H1 (cell line): ENCODE results near the gene ZNF8. TPM values are rescaled to one million over a fixed set of nuclear protein-coding genes. Genes with fewer than 3 reads are reported as not detected.
A peak's percentile ranks its signal among the peaks of the same experiment; 100 is the strongest.

Experiments used
- CTCF ChIA-PET: fragments of 300-600 bp; sonication (Branson Sonifier 250); formaldehyde crosslinking; loops from one replicate; lab custom pipeline; 2021; ENCODE audit not compliant: partially characterized antibody; lab: Charles Lee
- POLR2A ChIA-PET: fragments of 300-600 bp; sonication (Branson Sonifier 250); formaldehyde crosslinking; loops from one replicate; lab custom pipeline; 2021; ENCODE audit warnings: inconsistent platforms; ENCODE audit not compliant: partially characterized antibody; lab: Charles Lee
- DNase-seq, 2 experiments: peaks; one replicate each; pipeline versions ENCODE4 v3.0.0 to v3.0.0-alpha.2; 2010 to 2022; ENCODE audit warnings: low spot score in 2 of 2, low read depth in 1 of 2, mixed read lengths in 1 of 2
- FAIRE-seq: peaks from 2 replicates; lab custom pipeline; 2011; peaks lifted over from hg19 to GRCh38; lab: Jason Lieb, UNC
- H2AFZ ChIP-seq: 2 replicates; pipeline ENCODE4 v1.8.1; 2012; ENCODE audit warnings: low read length, inconsistent platforms
- H2AK5ac ChIP-seq: 2 replicates; pipeline ENCODE4 v1.6.1; 2013; ENCODE audit warnings: low read depth, low read length
- H2BK120ac ChIP-seq: replicated peaks from 2 replicates; pipeline ENCODE3; 2013; ENCODE audit warnings: low read depth, low read length, inconsistent platforms
- H2BK12ac ChIP-seq: 2 replicates; pipeline ENCODE4 v1.6.1; 2013; ENCODE audit warnings: low read depth, low read length
- H2BK15ac ChIP-seq: 2 replicates; pipeline ENCODE4 v1.6.1; 2013; ENCODE audit warnings: low read length
- H2BK20ac ChIP-seq: 2 replicates; pipeline ENCODE4 v1.6.1; 2013; ENCODE audit warnings: low read length
- H2BK5ac ChIP-seq: 2 replicates; pipeline ENCODE4 v1.6.1; 2013; ENCODE audit warnings: low read depth, low read length
- H3K14ac ChIP-seq: 2 replicates; pipeline ENCODE4 v1.6.1; 2013; ENCODE audit warnings: inconsistent platforms; ENCODE audit not compliant: insufficient read length
- H3K18ac ChIP-seq: 2 replicates; pipeline ENCODE4 v1.6.1; 2013; ENCODE audit warnings: low read length; ENCODE audit errors: extremely low read depth
- H3K23ac ChIP-seq: 2 replicates; pipeline ENCODE4 v1.6.1; 2013; ENCODE audit warnings: inconsistent platforms; ENCODE audit not compliant: insufficient read length
- H3K23me2 ChIP-seq: 2 replicates; pipeline ENCODE4 v1.6.1; 2013; ENCODE audit warnings: low read depth, low read length
- H3K27ac ChIP-seq: 2 replicates; pipeline ENCODE4 v1.6.1; 2011; ENCODE audit warnings: low read depth, low read length, inconsistent platforms
- H3K27me3 ChIP-seq, 4 experiments: replicated peaks in 1 of 4; 1 replicate in 1 of 4; 2 replicates in 3 of 4; pipeline versions ENCODE4 v1.6.1 to v1.8.1; 2011 to 2013; ENCODE audit warnings: low read length in 3 of 4, mild to moderate bottlenecking in 3 of 4, inconsistent platforms in 2 of 4, mixed read lengths in 2 of 4, moderate library complexity in 1 of 4; ENCODE audit not compliant: control insufficient read depth in 3 of 4, insufficient read depth in 3 of 4; ENCODE audit errors: extremely low read depth in 1 of 4
- H3K36me3 ChIP-seq, 4 experiments: 2 replicates each; pipeline versions ENCODE4 v1.6.1 to v1.8.1; 2011 to 2013; ENCODE audit warnings: mild to moderate bottlenecking in 4 of 4, low read length in 3 of 4, moderate library complexity in 2 of 4, control low read depth in 1 of 4, inconsistent platforms in 1 of 4; ENCODE audit not compliant: insufficient read depth in 4 of 4, control insufficient read depth in 2 of 4
- H3K4ac ChIP-seq: replicated peaks from 2 replicates; pipeline ENCODE3; 2013; ENCODE audit warnings: low read length, low read depth, mixed read lengths, inconsistent platforms; ENCODE audit not compliant: insufficient read length
- H3K4me1 ChIP-seq, 4 experiments: replicated peaks in 1 of 4; 1 replicate in 1 of 4; 2 replicates in 3 of 4; pipeline versions ENCODE4 v1.6.1 to v1.8.1; 2011 to 2013; ENCODE audit warnings: low read length in 3 of 4, inconsistent platforms in 2 of 4, mixed read lengths in 1 of 4; ENCODE audit not compliant: insufficient read depth in 4 of 4, control insufficient read depth in 3 of 4
- H3K4me2 ChIP-seq, 2 experiments: 2 replicates each; pipeline versions ENCODE4 v1.6.1 to v1.8.1; 2011 to 2013; ENCODE audit warnings: low read depth in 2 of 2, low read length in 2 of 2, control low read depth in 1 of 2, inconsistent platforms in 1 of 2, mild to moderate bottlenecking in 1 of 2; ENCODE audit not compliant: insufficient read depth in 1 of 2
- H3K4me3 ChIP-seq, 4 experiments: fragments of 200-600, 300-600 bp in 1 of 4; sonication (generic), shearing (Covaris generic), sonication (Bioruptor Twin) in 1 of 4; 2 replicates each; pipeline versions ENCODE4 v1.5.1 to v1.8.1; 2011 to 2016; ENCODE audit warnings: low read length in 4 of 4, low read depth in 3 of 4, control low read depth in 2 of 4, inconsistent platforms in 2 of 4, mild to moderate bottlenecking in 2 of 4, mixed read lengths in 1 of 4, moderate library complexity in 1 of 4; ENCODE audit not compliant: insufficient read depth in 2 of 4; ENCODE audit errors: extremely low read depth in 1 of 4
- H3K56ac ChIP-seq: replicated peaks from 2 replicates; pipeline ENCODE3; 2013; ENCODE audit warnings: low read depth, mild to moderate bottlenecking, mixed read lengths, low read length, inconsistent platforms; ENCODE audit not compliant: insufficient read length
- H3K79me1 ChIP-seq: 2 replicates; pipeline ENCODE4 v1.6.1; 2013; ENCODE audit warnings: low read depth, low read length, control low read depth
- H3K79me2 ChIP-seq, 2 experiments: 2 replicates each; pipeline versions ENCODE4 v1.6.1 to v1.8.1; 2012 to 2013; ENCODE audit warnings: low read length in 2 of 2, mild to moderate bottlenecking in 2 of 2, inconsistent platforms in 1 of 2; ENCODE audit not compliant: insufficient read depth in 2 of 2, control insufficient read depth in 1 of 2
- H3K9ac ChIP-seq, 4 experiments: replicated peaks in 1 of 4; 1 replicate in 1 of 4; 2 replicates in 3 of 4; pipeline versions ENCODE4 v1.6.1 to v1.8.1; 2011 to 2013; ENCODE audit warnings: low read depth in 3 of 4, low read length in 3 of 4, control low read depth in 2 of 4, mild to moderate bottlenecking in 2 of 4, moderate library complexity in 2 of 4, inconsistent platforms in 1 of 4; ENCODE audit errors: extremely low read depth in 1 of 4
- H3K9me3 ChIP-seq, 2 experiments: 2 replicates each; pipeline versions ENCODE4 v1.6.1 to v1.8.1; 2012 to 2013; ENCODE audit warnings: mild to moderate bottlenecking in 2 of 2, moderate library complexity in 2 of 2, control low read depth in 1 of 2, inconsistent platforms in 1 of 2, low read depth in 1 of 2, low read length in 1 of 2, mixed read lengths in 1 of 2; ENCODE audit not compliant: insufficient read depth in 2 of 2
- H4K20me1 ChIP-seq, 2 experiments: replicated peaks in 1 of 2; 2 replicates each; pipeline versions ENCODE3 to v1.8.1; 2011 to 2013; ENCODE audit warnings: inconsistent platforms in 2 of 2, low read length in 2 of 2, mild to moderate bottlenecking in 1 of 2; ENCODE audit not compliant: insufficient read depth in 2 of 2, control insufficient read depth in 1 of 2
- H4K5ac ChIP-seq: 2 replicates; pipeline ENCODE4 v1.6.1; 2013; ENCODE audit warnings: low read length, low read depth, mixed read lengths, inconsistent platforms; ENCODE audit not compliant: insufficient read length
- H4K8ac ChIP-seq: 2 replicates; pipeline ENCODE4 v1.8.0; 2013; ENCODE audit warnings: mild to moderate bottlenecking, moderate library complexity, low read length, inconsistent platforms; ENCODE audit not compliant: insufficient read depth; ENCODE audit errors: extremely low read depth
- H4K91ac ChIP-seq: replicated peaks from 2 replicates; pipeline ENCODE3; 2013; ENCODE audit warnings: low read length, mixed read lengths, inconsistent platforms; ENCODE audit not compliant: insufficient read length
- ASH2L ChIP-seq: fragments of 200-600, 300-600 bp; sonication (generic); IDR thresholded peaks from one replicate; pipeline ENCODE4 v1.7.1; 2017; ENCODE audit warnings: low read length
- CBX8 ChIP-seq: fragments of 300-800, 300-1000 bp; sonication (generic); IDR thresholded peaks from 2 replicates; pipeline ENCODE4 v1.7.1; 2016; ENCODE audit warnings: low read depth, low read length, borderline replicate concordance
- CHD2 ChIP-seq: IDR thresholded peaks from 2 replicates; pipeline ENCODE4 v1.6.1; 2012; ENCODE audit warnings: low read length, improper control_type of control experiment
- CREB1 ChIP-seq: IDR thresholded peaks from 2 replicates; pipeline ENCODE4 v1.6.1; 2012; ENCODE audit warnings: inconsistent platforms
- GTF2F1 ChIP-seq: IDR thresholded peaks from 2 replicates; pipeline ENCODE4 v1.6.1; 2012; ENCODE audit warnings: low read depth, low read length, improper control_type of control experiment, borderline replicate concordance
- MAFK ChIP-seq: IDR thresholded peaks from 2 replicates; pipeline ENCODE4 v1.6.1; 2012; ENCODE audit warnings: low read depth, mild to moderate bottlenecking, improper control_type of control experiment, low read length
- NANOG ChIP-seq: IDR thresholded peaks from 2 replicates; pipeline ENCODE4 v1.6.1; 2011; ENCODE audit warnings: low read length, low read depth, mild to moderate bottlenecking, inconsistent platforms; ENCODE audit not compliant: insufficient read depth, poor library complexity, severe bottlenecking
- NRF1 ChIP-seq: IDR thresholded peaks from 2 replicates; pipeline ENCODE4 v1.6.1; 2011; ENCODE audit warnings: mild to moderate bottlenecking, low read depth, low read length, improper control_type of control experiment
- RFX5 ChIP-seq: IDR thresholded peaks from 2 replicates; pipeline ENCODE4 v1.6.1; 2011; ENCODE audit warnings: low read depth, low read length, improper control_type of control experiment, borderline replicate concordance
- SP1 ChIP-seq: IDR thresholded peaks from 2 replicates; pipeline ENCODE4 v1.6.1; 2011; ENCODE audit warnings: low read depth, low read length
- WGBS, 2 experiments: shearing (Covaris generic) in 1 of 2; methylation state at CpG; one replicate each; pipeline versions ENCODE4 v1.1.6 to v1.1.7; 2013 to 2015; ENCODE audit warnings: low lambda C conversion rate in 2 of 2, mixed read lengths in 2 of 2, inconsistent platforms in 1 of 2, low coverage in 1 of 2, missing lambda C conversion rate in 1 of 2; ENCODE audit not compliant: insufficient replicate concordance in 2 of 2, insufficient coverage in 1 of 2, insufficient read length in 1 of 2; ENCODE audit errors: extremely low coverage in 1 of 2, missing lambda C conversion rate in 1 of 2; 5-methylcytosine and 5-hydroxymethylcytosine counted together
- polyA plus RNA-seq, 7 experiments: library from polyadenylated mRNA; depleted of rRNA in 3 of 7; stranded (reverse) in 5 of 7; unstranded in 2 of 7; fragments of >200 nt in 5 of 7; fragments of 200-250 nt in 2 of 7; gene quantifications; 1 replicate in 5 of 7; 2 replicates in 1 of 7; 4 replicates in 1 of 7; pipeline versions ENCODE4 v1.2.1 to v1.2.3, GENCODE V29; 2011 to 2013; ENCODE audit warnings: missing spikeins in 2 of 7, mixed read lengths in 2 of 7
- total RNA-seq: library from RNA; stranded (reverse); fragmentation: NEBNext Ultra II Directional; extraction: Animal tissue kit (Norgen Biotek cat#: 25700); gene quantifications from 2 replicates; pipeline ENCODE4 v1.2.1, GENCODE V29; 2021
- TF ChIP-seq, protein P1 (sequence below): IDR thresholded peaks from 2 replicates; pipeline ENCODE4 v1.6.1; 2011; ENCODE audit warnings: low read depth, mild to moderate bottlenecking, low read length; ENCODE audit not compliant: insufficient read depth
- TF ChIP-seq, protein P2 (sequence below): IDR thresholded peaks from 2 replicates; pipeline ENCODE4 v1.6.1; 2012; ENCODE audit warnings: inconsistent platforms

ZNF8 gene
- total and polyA plus RNA-seq, 2 of the 8 experiments (the other 6 are each of a cell fraction or from before 2014, with no cell fraction given): 9.2 to 21.5 TPM

DNA sequence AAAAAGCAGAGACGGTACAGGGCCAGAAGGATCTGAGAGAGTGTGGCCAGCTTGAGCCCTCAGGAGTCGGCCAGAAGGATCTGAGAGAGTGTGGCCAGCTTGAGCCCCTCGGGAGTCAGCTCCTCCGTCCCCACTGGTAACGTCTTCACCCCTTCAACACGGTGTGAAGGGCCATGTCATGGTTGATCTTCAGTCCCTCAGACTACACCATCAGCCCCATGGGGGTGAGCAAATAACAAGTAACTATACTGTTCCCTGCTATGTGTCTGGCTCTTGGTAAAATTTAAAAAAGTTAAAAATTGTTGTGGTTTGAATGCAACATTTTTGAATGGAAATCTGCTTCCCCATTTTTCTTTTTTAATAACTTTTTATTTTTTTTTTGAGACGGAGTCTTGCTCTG, 1.6 kb upstream of the ZNF8 start:
- no peak overlapping the region for H2AK5ac ChIP-seq
- no peak overlapping the region for H2BK5ac ChIP-seq
- no peaks in the 10 kb centered on the region for H3K9me3 ChIP-seq
- peaks cover 0 to 13% (median 3%) of the 10 kb centered on the region in 4 experiments; a peak in 4 of 8 replicates for H3K36me3 ChIP-seq
- no peak overlapping the region for H2BK15ac ChIP-seq
- H3K18ac ChIP-seq: no peak overlapping the region
- no peak overlapping the region for H3K27ac ChIP-seq
- peaks cover 9 to 17% of the 10 kb centered on the region in 2 experiments for H4K20me1 ChIP-seq
- no peak overlapping the region for H4K5ac ChIP-seq
- no peak overlapping the region for H2BK12ac ChIP-seq
- no peak overlapping the region for H2AFZ ChIP-seq
- 88% methylated on average over 7 of the region's 7 CpGs; no CpG with 5 or more reads in 1 of the 2 experiments for WGBS, 2 experiments
- CTCF ChIA-PET: interaction anchor here (0.6 to 1.2 kb wide), 4 partner anchors 10 to 242 kb away, joined by 3 read pairs; partner anchors contain the start of gene ZBTB45
- H3K56ac ChIP-seq: no peak overlapping the region
- peaks cover 15% of the 10 kb centered on the region for H3K79me1 ChIP-seq
- H3K4me2 ChIP-seq: peak overlapping the region in 1 of 2 experiments; percentile 74; a peak in 1 of 4 replicates
- H4K91ac ChIP-seq: no peak overlapping the region
- H3K9ac ChIP-seq: no peak overlapping the region
- H4K8ac ChIP-seq: no peak overlapping the region
- H3K23ac ChIP-seq: no peak overlapping the region
- H3K27me3 ChIP-seq: no peaks in the 10 kb centered on the region
- H3K23me2 ChIP-seq: peaks cover 6% of the 10 kb centered on the region
- H3K4ac ChIP-seq: no peak overlapping the region
- no peak overlapping the region for H3K14ac ChIP-seq
- TF ChIP-seq NANOG (no peak), CHD2 (no peak), SP1 (no peak), GTF2F1 (no peak), MAFK (no peak), ASH2L (no peak), CREB1 (no peak), CBX8 (no peak), NRF1 (no peak), RFX5 (no peak)
- TF ChIP-seq, protein P1, sequence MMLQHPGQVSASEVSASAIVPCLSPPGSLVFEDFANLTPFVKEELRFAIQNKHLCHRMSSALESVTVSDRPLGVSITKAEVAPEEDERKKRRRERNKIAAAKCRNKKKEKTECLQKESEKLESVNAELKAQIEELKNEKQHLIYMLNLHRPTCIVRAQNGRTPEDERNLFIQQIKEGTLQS: no peak
- TF ChIP-seq, protein P2, sequence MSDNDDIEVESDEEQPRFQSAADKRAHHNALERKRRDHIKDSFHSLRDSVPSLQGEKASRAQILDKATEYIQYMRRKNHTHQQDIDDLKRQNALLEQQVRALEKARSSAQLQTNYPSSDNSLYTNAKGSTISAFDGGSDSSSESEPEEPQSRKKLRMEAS: no peak
- no peak for FAIRE-seq
- peaks cover 23 to 38% of the 10 kb centered on the region in 2 experiments for H3K79me2 ChIP-seq
- no peak overlapping the region for H3K4me3 ChIP-seq
- POLR2A ChIA-PET: interaction anchor here (0.8 to 9.4 kb wide), 10 partner anchors 9 to 70 kb away, joined by 3 to 83 read pairs (median 4); partner anchors contain the start of gene ZNF544
- H3K4me1 ChIP-seq: peaks cover 4 to 11% (median 6%) of the 10 kb centered on the region in 4 experiments; a peak in 6 of 7 replicates
- DNase-seq: no peak
- no peak overlapping the region for H2BK20ac ChIP-seq
- no peak overlapping the region for H2BK120ac ChIP-seq
